ENCODE data around the gene GNAI3.

GNAI3 gene

GRCh38 chr1:109527098-109527811 lies 21.2 kb upstream of the GNAI3 start:
- no peak for DNase-seq

GRCh38 chr1:109527846-109528695 lies 20.3 kb upstream of the GNAI3 start:
- DNase-seq, result no peak

- DNase-seq, result no peak
These were observed 19.7 kb upstream of the GNAI3 start for GRCh38 chr1:109528712-109529111.

GRCh38 chr1:109529881-109530456 lies 18.4 kb upstream of the GNAI3 start:
- DNase-seq, result no peak

DNA sequence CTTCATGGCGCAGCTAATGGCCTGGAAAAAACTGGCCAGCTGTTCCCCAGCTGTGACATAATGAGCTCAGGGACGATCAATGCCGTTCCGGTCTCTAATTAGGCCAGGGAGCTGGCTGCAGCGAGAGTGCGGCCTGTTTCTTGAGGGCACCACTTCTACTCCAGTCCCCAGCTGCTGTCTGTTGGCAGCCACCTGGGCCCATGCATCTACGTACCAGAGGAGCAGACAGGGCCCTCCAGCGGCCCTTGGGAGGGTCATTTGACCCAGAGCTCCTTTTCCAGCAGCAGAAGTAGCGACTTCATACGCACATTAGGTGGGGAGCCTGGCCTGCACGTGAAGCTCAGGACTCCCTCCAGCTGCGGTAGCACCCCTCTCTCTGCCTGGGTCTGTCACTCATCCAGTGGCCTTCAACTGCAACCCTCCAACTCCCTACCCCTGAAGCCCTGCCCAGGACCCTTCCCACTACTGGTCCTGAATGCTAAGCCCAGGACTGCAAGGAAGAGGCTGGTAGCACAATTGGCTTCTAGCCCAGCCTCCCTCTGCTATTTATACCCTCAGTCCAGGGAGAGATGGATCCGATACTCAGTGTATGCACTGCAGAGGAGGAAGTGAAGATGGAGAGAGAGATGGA lies 17.8 kb upstream of the GNAI3 start:
- no peak for DNase-seq

GRCh38 chr1:109531380-109531779 lies 17.0 kb upstream of the GNAI3 start:
- no peak for DNase-seq

DNA sequence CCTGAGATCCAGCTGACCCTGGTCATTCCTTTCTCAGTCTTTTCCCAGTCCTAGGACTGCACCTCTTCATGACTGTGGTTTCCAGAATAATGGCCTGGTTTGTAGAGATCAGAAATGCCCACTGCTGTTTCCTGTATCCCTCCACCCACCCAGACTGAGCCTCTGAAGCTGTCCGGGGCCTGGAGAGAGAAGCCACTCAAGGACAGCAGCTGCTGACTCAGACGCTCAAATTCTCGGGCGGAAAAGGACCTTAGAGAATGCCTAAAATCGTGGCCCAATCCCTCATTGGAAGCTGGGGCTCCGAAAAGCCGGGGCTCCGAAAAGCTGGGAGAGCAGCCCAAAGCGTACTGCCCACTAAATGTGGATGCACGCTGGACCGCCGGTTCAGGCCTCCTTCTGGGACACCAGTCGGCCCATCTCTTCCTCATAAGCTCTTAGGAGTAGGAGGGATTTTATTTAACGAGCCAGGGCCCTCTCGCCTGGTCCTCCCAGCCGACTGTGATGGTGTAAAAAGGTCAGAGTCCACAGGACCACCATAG lies 16.5 kb upstream of the GNAI3 start:
- DNase-seq, result no peak

GRCh38 chr1:109532365-109533136 lies 15.9 kb upstream of the GNAI3 start:
- peak; percentile 90 for DNase-seq

DNA sequence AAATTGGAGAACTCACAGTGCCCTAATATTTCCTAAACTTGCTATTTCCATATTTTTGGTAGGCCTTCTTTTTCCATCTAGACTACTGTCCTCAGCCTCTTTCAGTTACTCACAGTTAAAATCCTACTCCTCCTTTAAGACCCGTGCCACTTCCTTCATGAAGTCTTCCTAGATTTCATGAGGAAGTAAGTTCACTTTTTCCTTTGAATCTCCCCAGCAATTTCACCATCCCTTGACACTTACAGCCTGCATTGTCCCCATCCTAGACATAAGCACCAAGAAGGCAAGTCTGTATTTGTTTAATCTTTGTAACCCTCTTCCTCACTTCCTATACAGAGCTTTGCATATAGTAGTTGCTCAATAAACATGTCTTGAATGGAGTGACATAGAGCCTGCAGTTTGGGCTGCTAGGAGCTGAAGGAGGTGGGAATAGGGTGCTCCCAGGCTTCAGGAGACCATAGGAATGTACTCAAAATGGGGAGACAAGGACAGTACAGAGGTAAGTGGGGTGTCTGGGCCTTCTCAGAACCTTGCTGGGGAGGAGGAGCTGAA lies 14.0 kb upstream of the GNAI3 start:
- DNase-seq, result no peak

DNA sequence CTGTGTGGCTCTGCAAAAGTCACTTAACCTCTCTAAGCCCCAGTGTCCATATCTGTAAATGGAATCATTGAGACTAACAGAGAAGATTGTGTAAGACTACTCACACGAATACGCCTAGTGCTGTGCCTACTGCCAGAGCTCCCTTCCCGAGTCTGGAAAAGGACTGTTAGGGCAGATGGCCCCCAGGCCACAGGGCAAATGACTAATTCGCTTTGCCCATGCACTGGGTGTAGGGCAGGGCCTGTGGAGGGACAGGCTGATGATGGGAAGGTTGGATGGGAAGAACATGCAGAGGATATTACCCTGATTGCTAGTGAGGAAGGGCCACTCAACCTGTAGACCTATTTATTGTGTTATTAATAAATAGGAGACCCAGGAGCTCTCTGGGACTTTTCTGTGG lies 12.9 kb upstream of the GNAI3 start:
- DNase-seq, result no peak

DNA sequence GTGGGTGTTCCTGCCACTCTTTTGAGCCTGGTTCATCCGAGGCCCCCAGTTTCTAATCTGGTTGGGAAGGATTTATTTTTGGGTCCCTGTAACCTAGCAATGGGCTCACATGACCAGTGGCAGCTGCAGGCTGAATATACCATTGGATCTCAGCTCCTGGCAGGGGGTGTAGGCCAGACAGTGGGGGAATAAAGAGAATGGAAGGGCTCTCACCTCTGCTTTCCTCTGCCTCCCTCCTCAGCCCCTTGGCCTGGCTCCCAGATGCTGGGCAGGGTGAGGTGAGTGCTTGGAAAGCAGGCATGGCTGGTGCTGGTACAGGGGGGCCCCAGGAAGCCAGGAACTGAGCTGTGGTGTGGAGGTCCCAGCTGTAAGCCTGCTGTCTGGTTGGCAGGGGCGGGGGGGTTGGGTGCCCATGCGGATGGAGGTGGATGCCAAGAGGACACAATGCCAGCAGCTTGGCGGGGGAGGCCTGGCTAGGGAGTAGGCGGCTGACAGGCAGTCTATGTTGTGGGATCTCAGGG lies 12.4 kb upstream of the GNAI3 start:
- no peak for DNase-seq

DNA sequence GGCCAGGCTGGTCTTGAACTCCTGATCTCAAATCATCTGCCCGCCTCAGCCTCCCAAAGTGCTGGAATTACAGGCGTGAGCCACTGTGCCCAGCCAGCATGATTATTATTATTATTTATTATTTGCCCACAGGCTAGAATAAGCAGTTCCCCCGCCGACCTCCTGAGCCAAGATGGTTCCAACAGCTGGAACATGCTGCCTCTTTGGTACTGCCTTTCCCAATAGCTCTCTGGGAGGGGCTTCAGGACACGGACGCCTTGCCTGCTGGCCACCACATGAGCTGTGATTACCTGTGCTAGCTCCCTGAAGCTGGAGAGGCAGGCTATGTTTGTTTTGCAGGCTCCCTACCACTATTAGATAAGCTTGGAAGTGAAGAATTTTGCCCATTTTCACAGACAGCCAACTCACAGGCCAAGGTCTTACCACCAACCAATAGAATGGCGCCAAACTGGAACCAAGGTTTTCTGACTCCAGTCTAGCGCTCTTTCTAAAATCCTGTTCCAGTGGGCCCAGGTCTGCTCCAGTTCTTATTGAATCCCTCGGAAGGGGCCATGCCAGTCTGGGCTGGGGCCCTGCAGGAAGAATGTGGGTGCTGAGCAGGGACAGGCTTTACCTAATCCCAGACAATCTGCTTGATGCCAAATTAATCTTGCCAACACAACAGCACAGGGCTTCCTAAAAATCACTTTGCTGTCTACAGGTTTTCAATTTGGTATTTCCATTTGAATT lies 10.8 kb upstream of the GNAI3 start:
- no peak for DNase-seq

DNA sequence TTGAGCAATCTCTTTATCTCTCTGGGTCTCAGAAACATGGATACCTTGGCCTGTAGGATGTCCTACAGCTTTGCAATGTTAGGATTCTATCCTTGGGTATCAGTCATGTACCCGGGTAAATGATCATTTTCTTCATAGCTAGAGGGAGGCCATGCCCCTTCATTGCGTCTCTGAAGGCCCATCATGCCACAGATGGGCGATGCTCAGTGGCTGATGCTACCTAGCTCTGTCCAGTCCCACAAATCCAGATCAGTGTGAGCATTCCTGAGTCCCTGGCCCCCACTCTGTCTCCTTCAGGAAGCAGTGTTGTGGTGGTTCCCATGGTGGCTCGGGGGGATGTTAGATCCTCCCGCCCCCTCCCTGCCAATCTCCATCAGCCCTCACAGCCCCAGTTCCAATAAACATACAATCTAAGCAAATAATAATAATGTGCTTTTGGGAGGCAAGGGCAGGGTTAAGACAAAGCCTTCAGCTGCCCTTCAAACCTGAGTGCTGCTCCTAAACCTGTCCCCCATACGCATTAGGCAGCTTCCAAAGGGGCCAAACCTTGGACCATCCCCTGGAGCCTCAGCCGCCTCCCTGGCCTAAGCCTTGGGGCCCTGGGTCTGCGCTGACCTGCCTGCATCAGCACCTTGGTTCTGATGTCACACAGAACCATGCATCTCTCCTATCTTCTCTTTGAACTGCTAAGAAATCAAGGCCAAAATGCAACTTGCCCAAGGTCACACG lies 9.4 kb upstream of the GNAI3 start:
- DNase-seq, result no peak

DNA sequence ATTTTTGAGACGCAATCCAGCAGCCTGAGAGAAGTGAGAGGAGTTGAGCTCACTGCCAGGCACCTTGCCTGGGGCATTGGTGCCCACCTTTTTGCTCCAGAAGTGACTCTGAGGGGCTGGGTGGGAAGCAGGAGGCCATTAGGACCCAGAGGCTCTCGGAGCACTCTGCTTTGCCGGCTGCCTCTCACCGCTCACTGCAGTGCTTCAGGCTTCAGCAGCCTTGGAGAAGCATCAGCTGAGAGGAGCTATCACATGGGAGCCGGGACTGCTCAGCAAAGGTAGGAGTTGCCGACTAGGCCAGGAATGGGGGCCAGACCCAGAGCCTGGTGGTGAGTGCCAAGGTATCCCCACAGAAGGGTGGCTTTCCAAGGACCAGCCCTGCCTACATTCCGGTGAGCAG lies 8.7 kb upstream of the GNAI3 start, which contains the start of gene GPR61:
GPR61 (plus strand) TSS at position 197 of the 400 bp plus-strand sequence. CDS start 3,151 bp downstream, outside the sequence.
- no peak for DNase-seq

GRCh38 chr1:109541102-109541501 lies 7.3 kb upstream of the GNAI3 start:
- DNase-seq, result no peak

DNA sequence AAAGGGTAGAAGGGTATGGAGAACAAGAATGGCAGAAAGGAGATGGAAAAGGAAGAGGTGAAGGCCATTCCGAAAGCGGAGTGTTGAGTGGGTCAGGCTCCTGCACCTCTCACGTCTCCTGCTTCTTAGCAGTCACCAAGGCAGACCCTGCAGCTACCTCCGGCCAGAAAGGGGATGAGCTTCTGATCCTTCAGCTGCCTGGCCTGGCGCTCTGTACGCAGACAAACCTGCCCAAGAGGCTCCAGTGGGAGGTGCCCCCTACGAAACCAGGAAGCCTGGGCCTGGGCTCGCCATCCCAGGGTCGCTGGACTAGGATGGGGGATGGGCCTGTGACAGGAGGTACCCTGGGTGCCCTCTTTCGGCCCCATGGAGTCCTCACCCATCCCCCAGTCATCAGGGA lies 5.8 kb upstream of the GNAI3 start:
- no peak for DNase-seq

GRCh38 chr1:109543283-109543987 lies 5.0 kb upstream of the GNAI3 start:
- DNase-seq, result no peak

DNA sequence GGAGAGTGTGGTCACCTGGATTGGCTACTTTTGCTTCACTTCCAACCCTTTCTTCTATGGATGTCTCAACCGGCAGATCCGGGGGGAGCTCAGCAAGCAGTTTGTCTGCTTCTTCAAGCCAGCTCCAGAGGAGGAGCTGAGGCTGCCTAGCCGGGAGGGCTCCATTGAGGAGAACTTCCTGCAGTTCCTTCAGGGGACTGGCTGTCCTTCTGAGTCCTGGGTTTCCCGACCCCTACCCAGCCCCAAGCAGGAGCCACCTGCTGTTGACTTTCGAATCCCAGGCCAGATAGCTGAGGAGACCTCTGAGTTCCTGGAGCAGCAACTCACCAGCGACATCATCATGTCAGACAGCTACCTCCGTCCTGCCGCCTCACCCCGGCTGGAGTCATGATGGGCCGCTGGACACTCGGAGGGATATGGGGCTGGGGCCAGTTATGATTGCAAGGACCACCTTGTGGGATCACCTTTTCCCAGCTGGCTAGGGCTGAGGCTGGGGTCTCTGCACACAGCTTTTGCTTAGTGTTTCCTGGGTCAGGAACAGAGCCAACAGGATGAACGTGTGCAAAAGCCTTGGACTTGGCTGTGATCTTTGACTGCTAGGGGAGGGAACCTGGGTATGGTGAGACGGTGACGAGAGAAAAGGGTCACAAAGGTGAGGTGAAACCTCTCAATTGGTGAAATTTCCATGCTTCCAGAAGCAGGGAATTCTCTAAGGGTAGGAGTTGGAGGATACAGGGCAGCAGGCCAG lies 4.3 kb upstream of the GNAI3 start:
- no peak for DNase-seq
